OCI-LY1 (cell line): ENCODE results near the gene CSK.

Experiments used
- H2AFZ ChIP-seq: fragments of 200-600 bp; sonication (generic), shearing (Covaris generic); 2 replicates; pipeline ENCODE4 v1.6.0; 2014; ENCODE audit warnings: antibody characterized with exemption, mild to moderate bottlenecking, low read length
- H3F3A ChIP-seq: fragments of 200-600 bp; sonication (generic), shearing (Covaris generic); 2 replicates; pipeline ENCODE4 v1.6.0; 2014; ENCODE audit warnings: mild to moderate bottlenecking, antibody characterized with exemption, low read length, moderate library complexity; ENCODE audit not compliant: insufficient read depth
- H3K27ac ChIP-seq: fragments of 200-600 bp; sonication (generic); 2 replicates; pipeline ENCODE4 v1.5.1; 2014; ENCODE audit warnings: low read length, mixed run types, mild to moderate bottlenecking, low read depth; ENCODE audit not compliant: poor library complexity, severe bottlenecking
- H3K27me3 ChIP-seq: fragments of 200-600 bp; sonication (generic); 2 replicates; pipeline ENCODE4 v1.6.0; 2014; ENCODE audit warnings: antibody characterized with exemption, mild to moderate bottlenecking, low read length, moderate library complexity; ENCODE audit not compliant: insufficient read depth
- H3K36me3 ChIP-seq: fragments of 200-600 bp; sonication (generic); 2 replicates; pipeline ENCODE4 v1.6.1; 2014; ENCODE audit warnings: mild to moderate bottlenecking, antibody characterized with exemption, low read length, moderate library complexity, mixed read lengths; ENCODE audit not compliant: insufficient read depth
- H3K4me1 ChIP-seq: fragments of 200-600 bp; sonication (generic); 2 replicates; pipeline ENCODE4 v1.5.1; 2014; ENCODE audit warnings: mild to moderate bottlenecking, low read length, moderate library complexity; ENCODE audit not compliant: insufficient read depth, severe bottlenecking
- H3K4me2 ChIP-seq: fragments of 200-600 bp; sonication (generic), shearing (Covaris generic); 2 replicates; pipeline ENCODE4 v1.6.1; 2014; ENCODE audit warnings: low read length
- H3K4me3 ChIP-seq: fragments of 200-600 bp; sonication (generic); 2 replicates; pipeline ENCODE4 v1.5.1; 2014; ENCODE audit warnings: low read length, low read depth, mild to moderate bottlenecking, mixed read lengths; ENCODE audit not compliant: poor library complexity, severe bottlenecking
- H3K79me2 ChIP-seq: fragments of 200-600 bp; shearing (Covaris generic); 2 replicates; pipeline ENCODE4 v1.6.1; 2016; ENCODE audit warnings: mixed run types, low read length, mixed read lengths; ENCODE audit not compliant: insufficient read depth
- H3K9ac ChIP-seq: fragments of 200-600 bp; sonication (generic), shearing (Covaris generic); 2 replicates; pipeline ENCODE4 v1.6.1; 2014; ENCODE audit warnings: mild to moderate bottlenecking, low read length, mixed read lengths
- H3K9me2 ChIP-seq: fragments of 200-600 bp; sonication (generic), shearing (Covaris generic); 2 replicates; pipeline ENCODE4 v1.6.1; 2014; ENCODE audit warnings: low read depth, mild to moderate bottlenecking, low read length, mixed read lengths
- H3K9me3 ChIP-seq: fragments of 200-600 bp; shearing (Covaris generic); 2 replicates; pipeline ENCODE4 v1.6.1; 2014; ENCODE audit warnings: low read length, mixed read lengths
- H4K20me1 ChIP-seq: fragments of 200-600 bp; sonication (generic), shearing (Covaris generic); 2 replicates; pipeline ENCODE4 v1.6.0; 2016; ENCODE audit warnings: mild to moderate bottlenecking, low read length; ENCODE audit not compliant: insufficient read depth
- EZH2 ChIP-seq: fragments of 200-600 bp; sonication (generic), shearing (Covaris generic); IDR thresholded peaks from 2 replicates; pipeline ENCODE4 v1.8.0; 2017; ENCODE audit warnings: borderline replicate concordance, mixed run types, mild to moderate bottlenecking, antibody characterized with exemption, low read length, moderate library complexity, mixed read lengths
- TF ChIP-seq, protein P1 (sequence below): fragments of 200-600 bp; sonication (generic), shearing (Covaris generic); IDR thresholded peaks from 2 replicates; pipeline ENCODE4 v1.5.1; 2017; ENCODE audit warnings: mild to moderate bottlenecking, antibody characterized with exemption, low read length, moderate library complexity, mixed read lengths

CSK gene

GRCh38 chr15:74773731-74774252 lies 8.1 kb upstream of the CSK start:
- H3K9me3 ChIP-seq: no peaks in the 10 kb centered on the region
- no peaks in the 10 kb centered on the region for H3K27me3 ChIP-seq
- H3K79me2 ChIP-seq: no peaks in the 10 kb centered on the region
- peak overlapping the region; percentile 100 for H3K27ac ChIP-seq
- no peaks in the 10 kb centered on the region for H3K36me3 ChIP-seq
- peak overlapping the region; percentile 31 for H3K4me3 ChIP-seq
- H3K9me2 ChIP-seq: no peaks in the 10 kb centered on the region
- H4K20me1 ChIP-seq: no peaks in the 10 kb centered on the region
- H2AFZ ChIP-seq: no peak overlapping the region
- H3F3A ChIP-seq: peaks cover 8% of the 10 kb centered on the region; the same call in 1 of the 2 replicates
- TF ChIP-seq EZH2: no peak
- TF ChIP-seq, protein P1, sequence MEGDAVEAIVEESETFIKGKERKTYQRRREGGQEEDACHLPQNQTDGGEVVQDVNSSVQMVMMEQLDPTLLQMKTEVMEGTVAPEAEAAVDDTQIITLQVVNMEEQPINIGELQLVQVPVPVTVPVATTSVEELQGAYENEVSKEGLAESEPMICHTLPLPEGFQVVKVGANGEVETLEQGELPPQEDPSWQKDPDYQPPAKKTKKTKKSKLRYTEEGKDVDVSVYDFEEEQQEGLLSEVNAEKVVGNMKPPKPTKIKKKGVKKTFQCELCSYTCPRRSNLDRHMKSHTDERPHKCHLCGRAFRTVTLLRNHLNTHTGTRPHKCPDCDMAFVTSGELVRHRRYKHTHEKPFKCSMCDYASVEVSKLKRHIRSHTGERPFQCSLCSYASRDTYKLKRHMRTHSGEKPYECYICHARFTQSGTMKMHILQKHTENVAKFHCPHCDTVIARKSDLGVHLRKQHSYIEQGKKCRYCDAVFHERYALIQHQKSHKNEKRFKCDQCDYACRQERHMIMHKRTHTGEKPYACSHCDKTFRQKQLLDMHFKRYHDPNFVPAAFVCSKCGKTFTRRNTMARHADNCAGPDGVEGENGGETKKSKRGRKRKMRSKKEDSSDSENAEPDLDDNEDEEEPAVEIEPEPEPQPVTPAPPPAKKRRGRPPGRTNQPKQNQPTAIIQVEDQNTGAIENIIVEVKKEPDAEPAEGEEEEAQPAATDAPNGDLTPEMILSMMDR: no peak
- peak overlapping the region; percentile 69 for H3K4me2 ChIP-seq
- H3K4me1 ChIP-seq: peaks cover 79% of the 10 kb centered on the region
- peak overlapping the region; percentile 76 for H3K9ac ChIP-seq

GRCh38 chr15:74775132-74775562 lies 6.7 kb upstream of the CSK start:
- Histone ChIP-seq H3K27me3 (no peaks in the 10 kb centered on the region), H3K9ac (peak overlapping the region; percentile 57), H2AFZ (no peak overlapping the region), H3K79me2 (no peaks in the 10 kb centered on the region), H4K20me1 (no peaks in the 10 kb centered on the region), H3K4me2 (peak overlapping the region; percentile 51), H3K9me2 (no peaks in the 10 kb centered on the region), H3K36me3 (no peaks in the 10 kb centered on the region), H3K9me3 (no peaks in the 10 kb centered on the region), H3K27ac (peak overlapping the region; percentile 100), H3K4me3 (peak overlapping the region; percentile 8), H3K4me1 (peaks cover 91% of the 10 kb centered on the region), H3F3A (peaks cover 18% of the 10 kb centered on the region)
- TF ChIP-seq, protein P1: no peak
- TF ChIP-seq EZH2: no peak

GRCh38 chr15:74775894-74776293 lies 6.0 kb upstream of the CSK start:
- no peaks in the 10 kb centered on the region for H3K79me2 ChIP-seq

More at GRCh38 chr15:74775894-74776293, 6.0 kb upstream of the CSK start:
- no peak overlapping the region for H3K4me3 ChIP-seq
- no peaks in the 10 kb centered on the region for H3K9me3 ChIP-seq
- H3K27ac ChIP-seq: peak overlapping the region; percentile 100
- H2AFZ ChIP-seq: no peak overlapping the region
- peak overlapping the region; percentile 57; the same call in 1 of the 2 replicates for H3K9ac ChIP-seq
- TF ChIP-seq, protein P1: no peak
- no peak for TF ChIP-seq EZH2
- peaks cover 18% of the 10 kb centered on the region for H3F3A ChIP-seq
- H3K4me1 ChIP-seq: peaks cover 96% of the 10 kb centered on the region
- no peaks in the 10 kb centered on the region for H4K20me1 ChIP-seq
- peak overlapping the region; percentile 51; the same call in 1 of the 2 replicates for H3K4me2 ChIP-seq
- H3K9me2 ChIP-seq: no peaks in the 10 kb centered on the region
- H3K27me3 ChIP-seq: no peaks in the 10 kb centered on the region
- H3K36me3 ChIP-seq: no peaks in the 10 kb centered on the region
